Suprapubic skin (tissue), 4 donors: ENCODE measurements around the gene ANKRD1.

Experiments
- CTCF ChIP-seq, 2 donors: fragments of 200-600 bp in 1 of 2; fragments of 450-650 bp in 1 of 2; sonication (generic) in 1 of 2; IDR thresholded peaks; one replicate each; pipeline ENCODE4 v1.5.1; 2016 to 2019; ENCODE audit warnings: antibody characterized with exemption in 2 of 2, mild to moderate bottlenecking in 1 of 2, moderate library complexity in 1 of 2
- POLR2A ChIP-seq, 2 donors: fragments of 450-650 bp; IDR thresholded peaks; one replicate each; pipeline ENCODE4 v1.6.1; 2017; ENCODE audit warnings: antibody characterized with exemption in 2 of 2, mild to moderate bottlenecking in 2 of 2, moderate library complexity in 2 of 2
- POLR2AphosphoS5 ChIP-seq, 3 donors: sonication (generic); formaldehyde crosslinking; IDR thresholded peaks; one replicate each; pipeline ENCODE4 v1.6.1; 2017; ENCODE audit warnings: antibody characterized with exemption in 3 of 3

GRCh38 chr10:90913774-90914420 lies 7.0 kb downstream of the ANKRD1 start:
- TF ChIP-seq CTCF (IDR thresholded peaks at IDR 0.05) (no peak), POLR2A (IDR thresholded peaks at IDR 0.05) (no peak), POLR2AphosphoS5 (IDR thresholded peaks at IDR 0.05) (no peak)
